ENCODE measurements around the gene SPATA22.
"Not testable (repeated sequence)": the region's sequence is repeated elsewhere in the genome, so short reads cannot be mapped to it uniquely, and the experiment has no call there.

GRCh38 chr17:3519472-3519871, 47.9 kb upstream of the SPATA22 start:
- TF ChIP-seq CTCF (IDR thresholded peaks at IDR 0.05); MAZ (IDR thresholded peaks at IDR 0.05; ENCODE audit: borderline replicate concordance, low read depth, low read length); CHD2 (IDR thresholded peaks at IDR 0.05; ENCODE audit: low read length, partially characterized antibody): not testable (repeated sequence)
